ENCODE data around the gene PPP2R2C.

GRCh38 chr4:6449746-6450369 lies 22.6 kb downstream of the PPP2R2C start:
- no peak for TF ChIP-seq CTCF (conservative IDR thresholded peaks at IDR 0.05; ENCODE audit: low read depth, low read length)
- TF ChIP-seq EZH2 (IDR thresholded peaks at IDR 0.05; ENCODE audit: borderline replicate concordance, low read depth, low read length, poor library complexity, severe bottlenecking) = no peak
